Naive thymus-derived CD4-positive, alpha-beta T cell (primary cell): ENCODE measurements around the gene KIAA1671. TPM values are rescaled to one million over a fixed set of nuclear protein-coding genes. Genes with fewer than 3 reads are reported as not detected.

ENCODE experiments used
- ATAC-seq: fragments of 150-1000 bp; cut with Tn5 transposase; 2 replicates; pipeline ENCODE4 v1.10.0; 2021; ENCODE audit warnings: mild to moderate bottlenecking, moderate library complexity
- CTCF ChIA-PET: fragments of 350-600 bp; sonication (Branson Sonifier 250); formaldehyde crosslinking; loops from one replicate; lab custom pipeline; 2021; ENCODE audit warnings: antibody characterized with exemption; lab: Charles Lee
- POLR2A ChIA-PET: fragments of 350-600 bp; sonication (Branson Sonifier 250); formaldehyde crosslinking; loops from one replicate; lab custom pipeline; 2021; ENCODE audit warnings: antibody characterized with exemption, inconsistent platforms; lab: Charles Lee
- DNase-seq, 9 donors: peaks; one replicate each; pipeline versions ENCODE4 v3.0.0 to v3.0.0-alpha.2; 2020 to 2022; ENCODE audit warnings: mixed read lengths in 1 of 9
- H3K27ac ChIP-seq: one replicate; pipeline ENCODE4 v1.7.0; 2013; ENCODE audit warnings: mild to moderate bottlenecking, low read depth, low read length, moderate library complexity
- H3K27me3 ChIP-seq, 2 donors: one replicate each; pipeline ENCODE4 v1.7.0; 2013; ENCODE audit warnings: low read length in 2 of 2, mild to moderate bottlenecking in 2 of 2, moderate library complexity in 2 of 2; ENCODE audit not compliant: control insufficient read depth in 2 of 2, insufficient read depth in 2 of 2
- H3K36me3 ChIP-seq, 3 experiments: 1 replicate in 2 of 3; 2 replicates in 1 of 3; pipeline ENCODE4 v1.7.0; 2013; ENCODE audit warnings: low read length in 3 of 3, mild to moderate bottlenecking in 3 of 3, moderate library complexity in 1 of 3; ENCODE audit not compliant: insufficient read depth in 3 of 3, control insufficient read depth in 2 of 3
- H3K4me1 ChIP-seq, 2 donors: one replicate each; pipeline ENCODE4 v1.7.0; 2013; ENCODE audit warnings: low read length in 2 of 2, mild to moderate bottlenecking in 2 of 2, moderate library complexity in 1 of 2; ENCODE audit not compliant: control insufficient read depth in 2 of 2, insufficient read depth in 2 of 2
- H3K4me3 ChIP-seq: 2 replicates; pipeline ENCODE4 v1.7.0; 2013; ENCODE audit warnings: mild to moderate bottlenecking, low read length
- H3K9me3 ChIP-seq, 3 experiments: 1 replicate in 2 of 3; 2 replicates in 1 of 3; pipeline ENCODE4 v1.7.0; 2013; ENCODE audit warnings: low read length in 3 of 3; ENCODE audit not compliant: control insufficient read depth in 2 of 3
- H3K27ac Mint-ChIP-seq, 9 donors: one replicate each; pipeline ENCODE4 v1.8.0; 2020 to 2022; ENCODE audit warnings: mixed read lengths in 9 of 9, mild to moderate bottlenecking in 8 of 9, moderate library complexity in 5 of 9, inconsistent platforms in 2 of 9
- H3K27me3 Mint-ChIP-seq, 5 donors: one replicate each; pipeline ENCODE4 v1.8.0; 2021 to 2022; ENCODE audit warnings: mixed read lengths in 5 of 5, mild to moderate bottlenecking in 1 of 5
- H3K36me3 Mint-ChIP-seq, 5 donors: one replicate each; pipeline ENCODE4 v1.8.0; 2020 to 2022; ENCODE audit warnings: mixed read lengths in 5 of 5, mild to moderate bottlenecking in 3 of 5, inconsistent platforms in 1 of 5
- H3K4me1 Mint-ChIP-seq, 7 donors: one replicate each; pipeline ENCODE4 v1.8.0; 2020 to 2022; ENCODE audit warnings: mixed read lengths in 7 of 7, mild to moderate bottlenecking in 3 of 7, inconsistent platforms in 1 of 7
- H3K4me3 Mint-ChIP-seq, 10 donors: one replicate each; pipeline ENCODE4 v1.8.0; 2020 to 2022; ENCODE audit warnings: mild to moderate bottlenecking in 10 of 10, mixed read lengths in 10 of 10, moderate library complexity in 6 of 10, inconsistent platforms in 2 of 10
- H3K9me3 Mint-ChIP-seq, 11 donors: one replicate each; pipeline ENCODE4 v1.8.0; 2020 to 2022; ENCODE audit warnings: mixed read lengths in 11 of 11, mild to moderate bottlenecking in 4 of 11, inconsistent platforms in 1 of 11, moderate library complexity in 1 of 11
- intact Hi-C, 2 donors: fragments of 100-400 bp; cut with micrococcal nuclease; formaldehyde crosslinking; loops; one replicate each; pipeline ENCODE4 v1.15.1; 2023
- polyA plus RNA-seq, 2 donors: library from polyadenylated mRNA; unstranded; fragments of 300-500 nt; fragmentation: Illumina TruSeq; gene quantifications; one replicate each; pipeline ENCODE4 v1.2.3, GENCODE V29; 2021
- total RNA-seq, 6 experiments: library from RNA in 5 of 6; stranded (reverse) in 5 of 6; gene quantifications; 1 replicate in 5 of 6; 2 replicates in 1 of 6; pipeline ENCODE4 v1.2.3 and lab custom pipeline; 2021 to 2026

Gene KIAA1671
- total and polyA plus RNA-seq, 7 experiments from 2014 or later = 0.47 to 19.0 (median 4.2) TPM

- ATAC-seq (no peak), DNase-seq (no peak)
- ChIA-PET CTCF (interaction anchor here (0.6 to 4.3 kb wide), 8 partner anchors 10 to 604 kb away, joined by 3 to 27 read pairs (median 4); no protein-coding TSS in a partner anchor), POLR2A (interaction anchor here (0.7 to 1.7 kb wide), 3 partner anchors 9 to 22 kb away, joined by 3 to 6 read pairs (median 4); no protein-coding TSS in a partner anchor)
- H3K36me3 Mint-ChIP-seq = no peaks in the 10 kb centered on the region
- H3K9me3 Mint-ChIP-seq = no peaks in the 10 kb centered on the region
- no peaks in the 10 kb centered on the region for H3K36me3 ChIP-seq
- intact Hi-C loops = no loop called here
- no peaks in the 10 kb centered on the region for H3K27me3 Mint-ChIP-seq
- no peak overlapping the region for H3K4me3 ChIP-seq
- peak overlapping the region in 4 of 9 donors; percentile 26 to 85 (median 60) for H3K27ac Mint-ChIP-seq
- H3K4me1 ChIP-seq = peaks cover 25 to 28% of the 10 kb centered on the region in 2 donors
- peaks cover 32 to 59% (median 48%) of the 10 kb centered on the region in 7 donors for H3K4me1 Mint-ChIP-seq
- no peak overlapping the region for H3K4me3 Mint-ChIP-seq
- H3K27me3 ChIP-seq = no peaks in the 10 kb centered on the region
- no peaks in the 10 kb centered on the region for H3K9me3 ChIP-seq
- H3K27ac ChIP-seq = no peak overlapping the region
These were observed 106.9 kb downstream of the KIAA1671 start for GRCh38 chr22:25059438-25059837.

- Histone ChIP-seq H3K9me3 (no peaks in the 10 kb centered on the region), H3K4me1 (peaks cover 25 to 36% of the 10 kb centered on the region in 2 donors), H3K4me3 (no peak overlapping the region), H3K27me3 (no peaks in the 10 kb centered on the region), H3K36me3 (no peaks in the 10 kb centered on the region), H3K27ac (peak overlapping the region; percentile 70)
- Mint-ChIP-seq H3K36me3 (no peaks in the 10 kb centered on the region), H3K27ac (peak overlapping the region; percentile 68 to 99 (median 96)), H3K9me3 (no peaks in the 10 kb centered on the region), H3K4me1 (peaks cover 33 to 60% (median 56%) of the 10 kb centered on the region in 7 donors), H3K27me3 (no peaks in the 10 kb centered on the region), H3K4me3 (peak overlapping the region; percentile 38 to 82 (median 68))
- intact Hi-C loops = loop anchor here in 1 of 2 donors (1.0 to 10.0 kb wide), 4 partner anchors 112 to 1364 kb away; partner anchors contain the start of genes ASPHD2, GUCD1 and SNRPD3
- DNase-seq = peak in 7 of 9 donors; percentile 34 to 56 (median 38)
- no peak for ATAC-seq
- POLR2A ChIA-PET = interaction anchor here (1.0 to 3.5 kb wide), 5 partner anchors 7 to 48 kb away, joined by 3 to 16 read pairs (median 4); no protein-coding TSS in a partner anchor
- CTCF ChIA-PET = interaction anchor here (0.8 to 4.3 kb wide), 7 partner anchors 11 to 142 kb away, joined by 3 to 27 read pairs (median 4); no protein-coding TSS in a partner anchor
These were observed 108.1 kb downstream of the KIAA1671 start for GRCh38 chr22:25060522-25061071.

GRCh38 chr22:25061134-25061533 lies 108.6 kb downstream of the KIAA1671 start:
- no peaks in the 10 kb centered on the region for H3K9me3 ChIP-seq
- no peak for DNase-seq
- ChIA-PET CTCF (interaction anchor here (0.6 to 4.3 kb wide), 7 partner anchors 16 to 301 kb away, joined by 3 to 27 read pairs (median 5); no protein-coding TSS in a partner anchor), POLR2A (interaction anchor here (1.1 to 3.5 kb wide), 3 partner anchors 8 to 17 kb away, joined by 4 to 16 read pairs (median 6); no protein-coding TSS in a partner anchor)
- H3K27me3 ChIP-seq = no peaks in the 10 kb centered on the region
- intact Hi-C loops = loop anchor here in 1 of 2 donors (10.0 kb wide), 3 partner anchors 344 to 1364 kb away; partner anchors contain the start of genes ASPHD2, GUCD1 and SNRPD3
- Mint-ChIP-seq H3K27me3 (no peaks in the 10 kb centered on the region), H3K36me3 (no peaks in the 10 kb centered on the region), H3K27ac (peak overlapping the region; percentile 68 to 99 (median 97)), H3K4me3 (peak overlapping the region in 9 of 10 donors; percentile 42 to 84 (median 77)), H3K9me3 (no peaks in the 10 kb centered on the region), H3K4me1 (peaks cover 33 to 66% (median 61%) of the 10 kb centered on the region in 7 donors)
- peak overlapping the region; percentile 70 for H3K27ac ChIP-seq
- H3K4me3 ChIP-seq = peak overlapping the region; percentile 31
- H3K4me1 ChIP-seq = peaks cover 27 to 36% of the 10 kb centered on the region in 2 donors
- no peaks in the 10 kb centered on the region for H3K36me3 ChIP-seq
- ATAC-seq = no peak

GRCh38 chr22:25061605-25062376 lies 109.3 kb downstream of the KIAA1671 start:
- H3K36me3 ChIP-seq = no peaks in the 10 kb centered on the region
- ATAC-seq = no peak
- H3K27ac ChIP-seq = peak overlapping the region; percentile 70
- H3K4me1 Mint-ChIP-seq = peaks cover 38 to 72% (median 67%) of the 10 kb centered on the region in 7 donors
- peak overlapping the region; percentile 31 for H3K4me3 ChIP-seq
- no peaks in the 10 kb centered on the region for H3K27me3 ChIP-seq
- no peaks in the 10 kb centered on the region for H3K9me3 Mint-ChIP-seq
- H3K27me3 Mint-ChIP-seq = no peaks in the 10 kb centered on the region
- no peaks in the 10 kb centered on the region for H3K9me3 ChIP-seq
- H3K4me3 Mint-ChIP-seq = peak overlapping the region; percentile 74 to 88 (median 82)
- H3K4me1 ChIP-seq = peaks cover 33 to 43% of the 10 kb centered on the region in 2 donors
- intact Hi-C loops = loop anchor here (1.0 to 10.0 kb wide), 10 partner anchors 9 to 1363 kb away; partner anchors contain the start of genes ASPHD2 (in 1 of the 2), GUCD1 (in 1 of the 2) and SNRPD3 (in 1 of the 2)
- H3K27ac Mint-ChIP-seq = peak overlapping the region; percentile 90 to 99 (median 97)
- DNase-seq = no peak
- POLR2A ChIA-PET = interaction anchor here (0.6 to 3.5 kb wide), 5 partner anchors 11 to 254 kb away, joined by 3 to 19 read pairs (median 4); no protein-coding TSS in a partner anchor
- CTCF ChIA-PET = interaction anchor here (0.6 to 4.3 kb wide), 6 partner anchors 15 to 300 kb away, joined by 3 to 21 read pairs (median 4); no protein-coding TSS in a partner anchor
- H3K36me3 Mint-ChIP-seq = no peaks in the 10 kb centered on the region

- no peaks in the 10 kb centered on the region for H3K27me3 Mint-ChIP-seq
- Histone ChIP-seq H3K27ac (peak overlapping the region; percentile 70), H3K4me1 (peaks cover 41 to 50% of the 10 kb centered on the region in 2 donors), H3K9me3 (no peaks in the 10 kb centered on the region), H3K4me3 (peak overlapping the region; percentile 44), H3K27me3 (no peaks in the 10 kb centered on the region), H3K36me3 (no peaks in the 10 kb centered on the region)
- ChIA-PET POLR2A (interaction anchor here (0.6 to 3.5 kb wide), 10 partner anchors 10 to 344 kb away, joined by 3 to 19 read pairs (median 4); no protein-coding TSS in a partner anchor), CTCF (interaction anchor here (0.6 to 4.3 kb wide), 6 partner anchors 9 to 110 kb away, joined by 3 to 21 read pairs (median 4); no protein-coding TSS in a partner anchor)
- ATAC-seq (peak; percentile 95), DNase-seq (peak; percentile 37 to 90 (median 88))
- H3K4me1 Mint-ChIP-seq = peaks cover 43 to 73% (median 68%) of the 10 kb centered on the region in 7 donors
- no peaks in the 10 kb centered on the region for H3K9me3 Mint-ChIP-seq
- intact Hi-C loops = loop anchor here (1.0 to 10.0 kb wide), 10 partner anchors 8 to 1362 kb away; partner anchors contain the start of genes ASPHD2 (in 1 of the 2), GUCD1 (in 1 of the 2) and SNRPD3 (in 1 of the 2)
- peak overlapping the region; percentile 90 to 99 (median 97) for H3K27ac Mint-ChIP-seq
- H3K4me3 Mint-ChIP-seq = peak overlapping the region; percentile 74 to 88 (median 83)
- H3K36me3 Mint-ChIP-seq = peaks cover 0 to 2% (median 0%) of the 10 kb centered on the region in 5 donors
These were observed 110.0 kb downstream of the KIAA1671 start for GRCh38 chr22:25062386-25063085.
